Measurements from ENCODE around the gene FLACC1. TPM values are rescaled to one million over a fixed set of nuclear protein-coding genes. Genes with fewer than 3 reads are reported as not detected.

The FLACC1 gene
- total RNA-seq, 1 donor: 1.3 TPM

GRCh38 chr2:201350879-201351278, 6.3 kb downstream of the FLACC1 start:
- H3K4me3 ChIP-seq (ENCODE audit: low read depth, low read length): no peak overlapping the region
- TF ChIP-seq CTCF (IDR thresholded peaks at IDR 0.05; ENCODE audit: insufficient read depth, low read depth, low read length): no peak

DNA sequence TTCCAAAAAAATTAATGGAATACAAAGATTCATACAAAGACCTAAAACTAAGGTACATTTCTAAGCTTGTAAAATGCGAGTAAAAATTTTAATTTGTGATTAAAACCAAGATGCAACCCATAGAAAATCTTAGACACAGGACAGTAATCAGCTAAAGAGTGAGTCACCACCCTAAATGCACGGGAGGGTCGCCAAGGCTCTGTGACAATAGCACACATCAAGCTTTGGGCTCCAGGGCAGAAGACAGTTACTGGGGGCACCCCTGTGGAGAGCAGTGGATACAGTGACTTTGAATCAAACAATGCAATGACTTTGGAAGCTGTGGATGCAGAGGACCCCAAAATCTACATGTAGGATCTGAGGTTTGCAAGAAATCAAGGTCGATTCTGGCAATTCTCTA, 7.5 kb downstream of the FLACC1 start:
- no peak for TF ChIP-seq CTCF (IDR thresholded peaks at IDR 0.05; ENCODE audit: insufficient read depth, low read depth, low read length)
- H3K4me3 ChIP-seq (ENCODE audit: low read depth, low read length): no peak overlapping the region
- no peak for DNase-seq (ENCODE audit: low read depth)

More at GRCh38 chr2:201350879-201351278, 6.3 kb downstream of the FLACC1 start:
- no peak for DNase-seq (ENCODE audit: low read depth)

DNA sequence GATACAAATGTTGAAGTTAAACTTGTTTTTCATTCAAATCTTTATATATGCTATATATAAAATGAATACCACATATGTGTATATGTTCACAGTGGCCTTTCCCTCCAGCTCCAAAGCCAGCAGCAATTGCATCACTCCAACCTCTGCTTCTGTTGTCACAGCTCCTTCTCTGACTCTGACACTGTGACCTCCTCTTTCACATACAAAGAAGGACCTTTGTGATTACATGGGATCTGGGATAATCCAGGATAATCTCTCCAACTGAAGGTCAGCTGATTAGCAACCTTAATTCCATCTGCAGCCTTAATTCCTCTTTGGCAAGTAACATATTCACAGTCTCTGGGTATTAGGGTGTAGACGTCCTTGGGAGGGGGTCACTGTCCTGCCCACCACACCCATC, 8.4 kb downstream of the FLACC1 start:
- DNase-seq (ENCODE audit: low read depth): no peak
- no peak for TF ChIP-seq CTCF (IDR thresholded peaks at IDR 0.05; ENCODE audit: insufficient read depth, low read depth, low read length)
- H3K4me3 ChIP-seq (ENCODE audit: low read depth, low read length): no peak overlapping the region

GRCh38 chr2:201347138-201347537, 10.0 kb downstream of the FLACC1 start:
- no peak overlapping the region for H3K4me3 ChIP-seq (ENCODE audit: low read depth, low read length)
- TF ChIP-seq CTCF (IDR thresholded peaks at IDR 0.05; ENCODE audit: insufficient read depth, low read depth, low read length): no peak
- no peak for DNase-seq (ENCODE audit: low read depth)

GRCh38 chr2:201345625-201346213, 11.4 kb downstream of the FLACC1 start:
- H3K4me3 ChIP-seq (ENCODE audit: low read depth, low read length): no peak overlapping the region
- TF ChIP-seq CTCF (IDR thresholded peaks at IDR 0.05; ENCODE audit: insufficient read depth, low read depth, low read length): no peak
- DNase-seq (ENCODE audit: low read depth): no peak

GRCh38 chr2:201344663-201345366, 12.3 kb downstream of the FLACC1 start:
- no peak for DNase-seq (ENCODE audit: low read depth)
- TF ChIP-seq CTCF (IDR thresholded peaks at IDR 0.05; ENCODE audit: insufficient read depth, low read depth, low read length): peak; percentile 27
- no peak overlapping the region for H3K4me3 ChIP-seq (ENCODE audit: low read depth, low read length)
